ENCODE data around the gene TEN1.

DNA sequence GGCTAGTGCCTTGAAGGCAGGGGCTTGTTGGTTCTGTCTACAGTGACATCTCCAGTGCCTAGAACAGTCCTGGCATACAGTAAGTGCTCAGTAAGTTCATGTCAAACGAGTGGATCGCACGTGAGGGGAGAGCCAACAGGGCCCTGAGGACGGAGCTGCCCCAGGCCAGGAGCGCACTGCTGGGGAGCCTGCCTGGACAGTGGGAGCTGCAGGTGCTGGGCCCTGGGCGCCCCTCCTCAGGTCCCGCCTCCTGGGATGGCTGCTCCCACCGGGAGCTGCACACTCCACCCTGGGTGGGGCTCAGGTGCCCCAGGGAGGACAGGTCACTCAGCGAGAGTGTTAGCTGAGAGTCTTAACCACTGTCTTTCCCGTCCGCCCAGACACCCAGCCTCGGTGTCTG lies 46.3 kb downstream of the TEN1 start:
- TF ChIP-seq, protein P1, sequence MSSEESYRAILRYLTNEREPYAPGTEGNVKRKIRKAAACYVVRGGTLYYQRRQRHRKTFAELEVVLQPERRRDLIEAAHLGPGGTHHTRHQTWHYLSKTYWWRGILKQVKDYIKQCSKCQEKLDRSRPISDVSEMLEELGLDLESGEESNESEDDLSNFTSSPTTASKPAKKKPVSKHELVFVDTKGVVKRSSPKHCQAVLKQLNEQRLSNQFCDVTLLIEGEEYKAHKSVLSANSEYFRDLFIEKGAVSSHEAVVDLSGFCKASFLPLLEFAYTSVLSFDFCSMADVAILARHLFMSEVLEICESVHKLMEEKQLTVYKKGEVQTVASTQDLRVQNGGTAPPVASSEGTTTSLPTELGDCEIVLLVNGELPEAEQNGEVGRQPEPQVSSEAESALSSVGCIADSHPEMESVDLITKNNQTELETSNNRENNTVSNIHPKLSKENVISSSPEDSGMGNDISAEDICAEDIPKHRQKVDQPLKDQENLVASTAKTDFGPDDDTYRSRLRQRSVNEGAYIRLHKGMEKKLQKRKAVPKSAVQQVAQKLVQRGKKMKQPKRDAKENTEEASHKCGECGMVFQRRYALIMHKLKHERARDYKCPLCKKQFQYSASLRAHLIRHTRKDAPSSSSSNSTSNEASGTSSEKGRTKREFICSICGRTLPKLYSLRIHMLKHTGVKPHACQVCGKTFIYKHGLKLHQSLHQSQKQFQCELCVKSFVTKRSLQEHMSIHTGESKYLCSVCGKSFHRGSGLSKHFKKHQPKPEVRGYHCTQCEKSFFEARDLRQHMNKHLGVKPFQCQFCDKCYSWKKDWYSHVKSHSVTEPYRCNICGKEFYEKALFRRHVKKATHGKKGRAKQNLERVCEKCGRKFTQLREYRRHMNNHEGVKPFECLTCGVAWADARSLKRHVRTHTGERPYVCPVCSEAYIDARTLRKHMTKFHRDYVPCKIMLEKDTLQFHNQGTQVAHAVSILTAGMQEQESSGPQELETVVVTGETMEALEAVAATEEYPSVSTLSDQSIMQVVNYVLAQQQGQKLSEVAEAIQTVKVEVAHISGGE (tag by site-specific recombination; conservative IDR thresholded peaks at IDR 0.05; ENCODE audit: low read depth) = no peak
- TF ChIP-seq KLF1 (tag by site-specific recombination; IDR thresholded peaks at IDR 0.05) = peak; percentile 75
